GM12891 (cell line): Measurements from ENCODE around the gene RANBP3.

Experiments
- PAX5 ChIP-seq: IDR thresholded peaks from 2 replicates; pipeline ENCODE4 v1.6.1; 2011; ENCODE audit warnings: low read length, moderate library complexity, mild to moderate bottlenecking; ENCODE audit not compliant: insufficient read depth, severe bottlenecking
- POLR2A ChIP-seq: IDR thresholded peaks from 2 replicates; pipeline ENCODE4 v1.6.1; 2011; ENCODE audit warnings: low read depth, low read length, control low read depth
- POLR2AphosphoS5 ChIP-seq: IDR thresholded peaks from 2 replicates; pipeline ENCODE4 v1.6.1; 2011; ENCODE audit warnings: low read depth, low read length, control low read depth
- POU2F2 ChIP-seq: IDR thresholded peaks from 2 replicates; pipeline ENCODE4 v1.6.1; 2011; ENCODE audit warnings: low read depth, mild to moderate bottlenecking, control low read depth, low read length, moderate library complexity
- SPI1 ChIP-seq: IDR thresholded peaks from 2 replicates; pipeline ENCODE4 v1.6.1; 2011; ENCODE audit warnings: low read depth, low read length, control low read depth
- TAF1 ChIP-seq: IDR thresholded peaks from 2 replicates; pipeline ENCODE4 v1.6.1; 2011; ENCODE audit warnings: low read depth, low read length, control low read depth

GRCh38 chr19:5905114-5905778 lies 72.7 kb downstream of the RANBP3 start:
- no peak for TF ChIP-seq POLR2AphosphoS5
- no peak for TF ChIP-seq TAF1
- no peak for TF ChIP-seq POLR2A
- no peak for TF ChIP-seq PAX5
- TF ChIP-seq SPI1: no peak
- TF ChIP-seq POU2F2: no peak
